Hepatocyte (in vitro differentiated cells): Measurements from ENCODE around the gene SIN3A.

ENCODE experiments used
- CTCF ChIP-seq: fragments of 200-600 bp; sonication (generic); IDR thresholded peaks from 2 replicates; pipeline ENCODE4 v1.5.1; 2016; ENCODE audit warnings: antibody characterized with exemption, mild to moderate bottlenecking; ENCODE audit not compliant: poor library complexity
- EZH2 ChIP-seq: fragments of 200-600 bp; sonication (generic); IDR thresholded peaks from 2 replicates; pipeline ENCODE4 v1.6.1; 2016; ENCODE audit warnings: antibody characterized with exemption, mild to moderate bottlenecking, borderline replicate concordance
- EZH2phosphoT487 ChIP-seq: fragments of 200-600 bp; sonication (generic); IDR thresholded peaks from one replicate; pipeline ENCODE4 v1.6.1; 2018; ENCODE audit warnings: antibody characterized with exemption, mild to moderate bottlenecking, low read depth, moderate library complexity; ENCODE audit not compliant: unreplicated experiment, severe bottlenecking

GRCh38 chr15:75360856-75361255 is 90.6 kb downstream of the SIN3A start:
- TF ChIP-seq CTCF (no peak), EZH2phosphoT487 (no peak), EZH2 (no peak)
